ENCODE measurements around the gene IFNAR2.
"Not testable (repeated sequence)": the region's sequence is repeated elsewhere in the genome, so short reads cannot be mapped to it uniquely, and the experiment has no call there.

The IFNAR2 gene

DNA sequence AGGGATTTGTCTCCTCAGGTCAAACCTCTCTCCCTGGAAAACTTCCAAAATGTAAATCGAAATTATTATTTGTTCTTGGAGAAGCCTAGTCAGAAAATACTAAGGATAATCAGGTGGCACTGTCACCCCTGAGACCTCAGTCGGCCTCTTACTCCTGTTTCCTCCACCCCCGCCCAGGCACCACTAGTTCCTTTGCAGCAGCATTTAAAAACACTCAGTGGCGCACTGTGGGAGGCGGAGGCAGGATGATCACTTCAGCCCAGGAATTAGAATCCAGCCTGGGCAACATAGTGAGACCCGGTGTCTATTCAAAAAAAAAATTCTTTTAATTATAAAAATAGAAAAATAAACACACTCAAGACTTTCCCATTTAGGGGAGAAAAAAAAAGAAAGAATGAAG, 18.0 kb upstream of the IFNAR2 start:
- in situ Hi-C loops (cut with MboI; ENCODE audit: low pct_unique_long_range_greater_than_20kb, low sequenced_read_pairs) = no loop called here

DNA sequence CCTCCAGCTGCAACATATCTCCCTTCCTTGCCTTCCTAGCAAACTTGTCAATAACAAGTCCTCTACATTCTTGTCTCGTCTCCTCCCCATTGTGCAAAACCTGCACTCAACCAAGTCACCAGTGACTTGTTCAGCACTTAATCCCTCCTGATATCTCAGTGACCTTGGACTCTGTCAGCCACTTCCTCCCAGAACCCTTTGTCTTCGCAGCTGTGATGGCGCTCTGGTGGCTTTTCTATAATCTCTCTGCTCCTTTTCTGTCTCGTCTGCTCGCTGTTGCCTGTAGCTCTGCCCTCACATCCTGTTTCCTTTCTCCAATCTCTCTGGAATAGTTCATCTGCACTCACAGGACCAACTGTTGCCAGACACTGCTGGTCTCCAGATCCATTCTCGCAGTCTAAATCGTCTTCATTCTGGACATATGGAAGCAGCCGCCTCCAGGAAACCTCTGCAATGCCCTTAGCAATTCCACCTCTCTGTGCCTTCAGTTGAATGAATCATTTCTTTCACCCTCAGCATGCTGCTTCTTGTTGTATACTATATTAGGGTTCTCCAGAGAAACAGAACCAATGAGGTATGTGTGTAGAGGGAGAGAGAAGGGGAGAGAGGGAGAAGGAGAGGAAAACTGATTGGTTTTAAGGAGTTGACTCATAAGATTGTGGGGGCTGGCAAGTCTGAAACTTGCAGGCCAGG, 17.4 kb upstream of the IFNAR2 start:
- peak; percentile 70 for DNase-seq
- in situ Hi-C loops (cut with MboI; ENCODE audit: low pct_unique_long_range_greater_than_20kb, low sequenced_read_pairs) = no loop called here

More for the DNA sequence above, 18.0 kb upstream of the IFNAR2 start:
- DNase-seq = no peak

DNA sequence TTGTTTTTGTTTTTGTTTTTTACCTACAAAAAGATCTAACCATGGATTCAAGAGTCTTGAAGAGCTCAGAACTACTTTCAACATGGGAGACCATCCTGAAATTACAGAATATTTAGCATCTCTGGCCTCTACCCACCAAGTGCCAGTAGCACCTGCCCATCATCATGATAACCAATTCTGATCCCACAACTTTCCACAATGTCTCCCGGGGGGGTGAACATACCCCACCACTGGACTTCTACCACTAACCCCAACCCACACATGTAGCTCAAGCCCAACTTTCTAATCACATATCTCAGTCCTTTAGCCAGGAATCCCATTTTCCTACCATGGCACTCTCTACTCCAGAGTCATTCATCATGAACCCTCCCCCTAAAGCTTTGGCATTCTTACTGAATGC, 15.7 kb upstream of the IFNAR2 start:
- no peak for DNase-seq
- in situ Hi-C loops (cut with MboI; ENCODE audit: low pct_unique_long_range_greater_than_20kb, low sequenced_read_pairs) = no loop called here

DNA sequence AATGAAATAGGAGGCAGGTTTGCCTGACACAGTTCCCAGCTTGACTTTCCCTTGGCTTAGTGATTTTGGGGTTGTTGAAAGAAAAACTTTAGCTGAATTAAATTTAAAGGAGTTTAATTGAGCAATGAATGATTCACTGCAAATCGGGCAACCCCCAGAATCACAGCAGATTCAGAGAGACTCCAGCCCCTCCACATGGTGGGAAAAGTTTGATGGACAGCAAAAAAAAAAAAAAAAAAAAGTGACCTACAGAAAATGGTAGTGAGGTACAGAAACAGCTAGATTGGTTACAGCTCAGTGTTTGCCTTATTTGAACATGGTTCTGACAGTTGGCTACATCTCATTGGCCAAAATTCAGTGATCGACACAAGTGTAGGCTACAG, 12.6 kb upstream of the IFNAR2 start:
- in situ Hi-C loops (cut with MboI; ENCODE audit: low pct_unique_long_range_greater_than_20kb, low sequenced_read_pairs) = no loop called here

DNA sequence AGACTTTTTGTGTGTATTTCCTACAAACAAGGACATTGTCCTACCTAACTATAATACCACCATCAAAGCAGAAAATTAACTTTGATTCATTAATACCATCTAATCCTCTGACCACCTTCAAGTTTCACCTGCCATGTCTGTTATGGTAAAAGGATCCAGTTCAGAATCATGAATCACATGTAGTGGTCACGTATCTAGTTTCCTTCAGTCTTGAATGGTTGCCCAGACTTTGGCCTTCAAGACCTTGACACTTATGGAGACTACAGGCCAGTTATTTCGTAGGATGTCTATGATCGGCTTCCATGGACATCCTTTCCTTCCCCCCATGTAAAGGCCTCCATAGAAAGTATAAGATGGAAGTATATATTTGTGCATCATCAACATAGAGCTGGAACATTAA, 10.4 kb upstream of the IFNAR2 start:
- no peak for DNase-seq
- in situ Hi-C loops (cut with MboI; ENCODE audit: low pct_unique_long_range_greater_than_20kb, low sequenced_read_pairs) = no loop called here

More for the DNA sequence above, 12.6 kb upstream of the IFNAR2 start:
- DNase-seq = no peak

DNA sequence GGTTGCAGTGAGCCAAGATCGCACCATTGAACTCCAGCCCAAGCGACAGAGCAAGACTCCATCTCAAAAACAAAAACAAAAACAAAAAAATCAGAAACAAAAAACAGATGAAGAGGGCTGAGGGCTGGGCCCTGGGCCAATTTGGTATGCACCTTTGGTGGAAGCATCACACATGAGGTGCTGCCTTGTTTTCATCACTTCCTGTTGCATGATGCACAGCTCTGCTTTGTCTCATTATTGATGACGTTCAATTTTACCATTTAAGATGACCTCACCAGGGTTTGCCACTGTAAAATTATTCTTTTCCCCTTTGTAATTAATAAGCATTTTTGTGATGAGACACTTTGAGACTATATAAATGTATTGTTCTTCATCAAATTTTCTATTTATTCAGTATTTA, 9.8 kb upstream of the IFNAR2 start:
- no peak for DNase-seq
- in situ Hi-C loops (cut with MboI; ENCODE audit: low pct_unique_long_range_greater_than_20kb, low sequenced_read_pairs) = no loop called here

DNA sequence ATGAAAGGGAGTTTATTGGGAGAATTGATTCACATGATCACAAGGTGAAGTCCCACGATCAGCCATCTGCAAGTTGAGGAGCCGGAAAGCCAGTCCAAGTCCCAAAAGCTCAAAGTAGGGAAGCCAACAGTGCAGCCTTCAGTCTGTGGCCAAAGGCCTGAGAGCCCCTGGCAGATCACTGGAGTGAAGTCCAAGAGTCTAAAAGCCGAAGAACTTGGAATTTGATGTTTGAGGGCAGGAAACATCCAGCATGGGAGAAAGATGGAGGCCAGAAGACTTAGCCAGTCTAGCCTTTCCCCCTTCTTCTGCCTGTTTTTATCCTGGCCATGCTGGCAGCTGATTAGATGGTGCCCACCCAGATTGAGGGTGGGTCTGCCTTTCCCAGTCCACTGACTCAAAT, 4.4 kb upstream of the IFNAR2 start:
- in situ Hi-C loops (cut with MboI; ENCODE audit: low pct_unique_long_range_greater_than_20kb, low sequenced_read_pairs); DNase-seq: not testable (repeated sequence)

DNA sequence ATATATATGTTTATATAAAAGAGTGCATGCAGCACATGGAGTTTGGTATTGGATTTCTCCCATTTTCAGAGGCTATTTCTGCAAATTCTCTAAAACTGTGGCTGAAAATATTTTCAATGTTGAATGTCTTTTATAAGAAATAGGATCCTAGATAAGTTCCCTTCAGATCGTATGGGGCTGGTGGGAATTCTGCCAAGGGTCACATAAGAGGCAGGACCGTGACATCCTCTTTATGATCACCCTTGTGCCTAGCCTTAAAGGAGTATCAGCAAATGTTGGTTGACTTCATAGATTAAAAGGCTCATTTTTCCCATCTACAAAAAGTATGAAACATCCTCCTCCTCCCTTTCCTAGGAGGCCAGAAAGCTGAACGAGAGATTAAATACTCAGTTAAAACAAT, 1.3 kb upstream of the IFNAR2 start:
- in situ Hi-C loops (cut with MboI; ENCODE audit: low pct_unique_long_range_greater_than_20kb, low sequenced_read_pairs) = no loop called here

DNA sequence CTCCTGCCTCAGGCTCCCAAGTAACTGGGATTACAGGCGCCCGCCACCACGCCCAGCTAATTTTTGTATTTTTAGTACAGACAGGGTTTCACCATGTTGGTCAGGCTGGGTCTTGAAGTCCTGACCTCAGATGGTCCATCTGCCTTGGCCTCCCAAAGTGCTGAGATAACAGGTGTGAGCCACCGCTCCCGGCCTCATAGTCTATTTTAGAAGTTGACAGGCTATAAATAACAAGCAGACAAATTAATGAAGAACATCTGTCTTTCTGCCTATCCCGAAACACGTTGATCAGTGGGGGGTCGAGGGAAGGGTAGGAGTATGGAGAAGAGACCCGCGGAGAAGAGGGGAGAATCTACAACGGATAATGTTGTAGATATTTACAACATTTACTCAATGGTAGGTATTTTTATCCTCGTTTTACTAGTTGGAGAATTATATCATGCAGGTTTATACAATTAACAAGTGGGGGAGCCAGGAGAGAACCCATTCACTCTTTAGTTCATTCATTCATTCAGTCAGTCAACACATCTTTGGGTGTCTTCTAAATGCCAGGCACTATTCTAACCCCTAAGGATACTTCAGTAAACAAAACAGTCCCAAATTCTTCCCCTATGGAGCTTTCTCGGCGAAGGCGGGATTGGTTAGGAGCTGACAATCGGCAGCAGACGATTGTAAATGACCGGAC, 497 bp upstream of the IFNAR2 start:
- in situ Hi-C loops (cut with MboI; ENCODE audit: low pct_unique_long_range_greater_than_20kb, low sequenced_read_pairs) = no loop called here
- no peak for DNase-seq

More for the DNA sequence above, 1.3 kb upstream of the IFNAR2 start:
- DNase-seq = no peak

DNA sequence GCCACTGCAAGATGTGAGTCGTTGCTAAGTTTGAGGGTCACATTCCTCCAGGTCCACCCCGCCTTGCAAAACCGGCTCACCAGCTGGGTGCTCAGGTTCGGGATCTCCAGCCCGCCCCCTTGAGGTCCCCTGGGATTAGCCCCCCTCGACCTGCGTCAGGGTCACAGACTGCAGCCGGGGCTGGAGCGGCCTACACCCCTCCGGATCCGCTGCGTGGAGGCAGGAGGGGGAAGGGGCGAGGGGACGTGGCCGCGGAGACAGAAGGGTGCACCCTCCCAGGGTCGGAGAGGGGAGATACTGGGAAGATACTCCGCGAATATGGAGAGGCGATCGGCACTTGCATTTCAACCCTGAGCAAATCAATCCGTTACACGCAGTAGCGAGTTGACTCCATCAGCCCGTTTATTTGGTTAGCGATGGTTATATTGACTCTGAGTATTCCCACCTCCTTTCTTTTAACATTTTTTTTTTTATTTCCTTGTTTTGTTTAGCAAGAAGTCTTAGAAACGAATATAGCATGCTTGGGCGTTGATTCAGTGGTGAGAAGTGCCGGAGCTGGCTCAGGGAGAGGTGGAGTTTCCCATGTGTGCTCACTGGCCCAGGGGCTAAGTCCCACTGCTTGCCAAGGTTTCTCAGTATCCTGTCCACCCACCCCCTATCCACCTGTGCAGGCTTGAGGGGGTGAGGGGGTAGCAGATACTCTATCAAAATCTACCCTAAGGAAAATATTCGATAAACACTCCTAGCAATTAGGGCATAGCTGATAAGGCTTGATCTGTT, 997 bp downstream of the IFNAR2 start:
- in situ Hi-C loops (cut with MboI; ENCODE audit: low pct_unique_long_range_greater_than_20kb, low sequenced_read_pairs) = no loop called here
- DNase-seq = peak; percentile 40

DNA sequence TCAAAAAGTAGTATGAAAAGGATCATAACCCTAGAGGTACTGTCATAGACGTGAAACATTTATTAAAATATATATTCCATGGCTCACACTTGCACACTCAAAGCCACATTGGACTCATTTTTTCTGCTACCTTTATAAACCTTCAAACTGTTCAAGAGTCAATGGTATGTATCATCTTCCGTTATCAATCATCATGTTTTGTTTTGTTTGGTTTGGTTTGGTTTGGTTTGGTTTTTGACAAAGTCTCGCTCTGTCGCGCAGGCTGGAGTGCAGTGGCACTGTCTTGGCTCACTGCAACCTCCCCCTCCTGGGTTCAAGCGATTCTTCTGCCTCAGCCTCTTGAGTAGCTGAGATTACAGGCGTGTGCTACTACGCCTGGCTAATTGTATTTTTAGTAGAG, 1.8 kb downstream of the IFNAR2 start:
- DNase-seq = no peak

DNA sequence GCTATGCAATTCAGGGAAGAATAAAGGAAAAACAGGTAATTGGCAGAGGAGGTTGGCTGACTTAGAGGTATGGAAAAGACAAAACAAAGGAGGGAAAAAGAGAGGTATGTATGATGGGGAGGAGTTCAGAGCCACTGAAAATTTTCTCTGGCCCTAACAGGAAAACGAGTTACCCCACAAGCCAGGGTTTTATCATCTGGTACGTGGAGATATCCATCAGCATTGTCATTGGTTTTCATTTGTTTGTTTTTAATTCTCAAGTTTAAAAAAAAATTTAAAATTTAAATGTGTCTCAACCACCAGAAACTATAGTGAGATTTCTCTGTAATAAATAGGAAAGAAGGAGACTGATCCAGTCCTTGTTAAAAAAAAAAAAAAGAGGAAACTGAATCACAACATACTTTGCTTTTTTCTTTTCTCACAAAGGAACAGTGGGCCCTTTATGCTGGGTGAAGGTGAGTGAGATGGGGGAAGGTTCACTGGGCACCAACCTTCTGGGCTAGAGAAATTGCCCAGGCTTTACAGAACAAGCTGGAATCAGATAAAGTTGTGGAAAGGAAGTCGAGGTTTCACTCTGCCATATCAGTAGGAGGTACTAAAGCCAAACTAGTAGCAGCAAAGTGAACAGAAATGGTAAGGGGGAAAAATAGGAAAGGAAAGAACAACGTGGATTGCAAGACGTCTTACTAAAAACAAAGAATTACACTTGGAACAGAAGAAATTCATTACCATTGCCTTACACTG, 2.7 kb downstream of the IFNAR2 start:
- peak; percentile 40 for DNase-seq

More for the DNA sequence above, 1.8 kb downstream of the IFNAR2 start:
- in situ Hi-C loops (cut with MboI; ENCODE audit: low pct_unique_long_range_greater_than_20kb, low sequenced_read_pairs) = no loop called here

DNA sequence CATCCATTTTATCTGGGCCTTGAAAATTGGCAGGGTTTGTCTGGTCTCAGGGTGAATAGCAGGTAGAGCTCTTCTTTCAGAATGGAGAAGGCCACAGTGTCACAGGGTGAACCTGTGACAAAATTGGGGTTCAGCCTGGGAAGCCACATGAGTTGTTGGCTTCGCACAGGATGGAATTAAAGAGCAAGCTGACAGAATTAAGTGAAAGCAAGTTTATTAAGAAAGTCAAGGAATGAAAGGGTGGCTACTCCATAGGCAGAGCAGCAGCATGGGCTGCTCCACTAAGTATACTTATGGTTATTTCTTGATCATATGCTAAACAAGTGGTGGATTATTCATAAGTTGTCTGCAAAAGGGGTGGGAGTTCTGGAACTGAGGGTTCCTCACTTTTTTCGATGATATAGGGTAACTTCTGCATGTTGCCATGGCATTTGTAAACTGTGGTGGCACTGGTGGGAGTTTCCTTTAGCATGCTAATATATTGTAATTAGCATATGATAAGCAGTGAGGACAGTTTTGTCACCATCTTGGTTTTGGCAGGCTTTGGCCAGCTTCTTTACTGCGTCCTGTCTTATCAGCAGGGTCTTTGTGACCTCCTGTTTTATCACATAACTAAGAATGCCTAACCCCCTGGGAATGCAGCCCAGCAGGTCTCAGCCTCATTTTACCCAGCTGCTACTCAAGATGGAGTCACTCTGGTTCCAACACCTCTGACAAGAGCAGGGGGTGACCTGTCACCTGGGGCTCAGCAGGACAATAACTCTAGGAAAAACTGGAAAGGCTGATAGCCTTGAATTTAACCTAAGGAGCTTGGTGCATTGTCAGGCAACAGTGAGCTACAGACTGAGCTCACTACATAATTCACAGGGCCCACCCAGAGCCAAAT, 5.1 kb downstream of the IFNAR2 start:
- DNase-seq = no peak
- in situ Hi-C loops (cut with MboI; ENCODE audit: low pct_unique_long_range_greater_than_20kb, low sequenced_read_pairs) = no loop called here

More for the DNA sequence above, 2.7 kb downstream of the IFNAR2 start:
- in situ Hi-C loops (cut with MboI; ENCODE audit: low pct_unique_long_range_greater_than_20kb, low sequenced_read_pairs) = no loop called here

DNA sequence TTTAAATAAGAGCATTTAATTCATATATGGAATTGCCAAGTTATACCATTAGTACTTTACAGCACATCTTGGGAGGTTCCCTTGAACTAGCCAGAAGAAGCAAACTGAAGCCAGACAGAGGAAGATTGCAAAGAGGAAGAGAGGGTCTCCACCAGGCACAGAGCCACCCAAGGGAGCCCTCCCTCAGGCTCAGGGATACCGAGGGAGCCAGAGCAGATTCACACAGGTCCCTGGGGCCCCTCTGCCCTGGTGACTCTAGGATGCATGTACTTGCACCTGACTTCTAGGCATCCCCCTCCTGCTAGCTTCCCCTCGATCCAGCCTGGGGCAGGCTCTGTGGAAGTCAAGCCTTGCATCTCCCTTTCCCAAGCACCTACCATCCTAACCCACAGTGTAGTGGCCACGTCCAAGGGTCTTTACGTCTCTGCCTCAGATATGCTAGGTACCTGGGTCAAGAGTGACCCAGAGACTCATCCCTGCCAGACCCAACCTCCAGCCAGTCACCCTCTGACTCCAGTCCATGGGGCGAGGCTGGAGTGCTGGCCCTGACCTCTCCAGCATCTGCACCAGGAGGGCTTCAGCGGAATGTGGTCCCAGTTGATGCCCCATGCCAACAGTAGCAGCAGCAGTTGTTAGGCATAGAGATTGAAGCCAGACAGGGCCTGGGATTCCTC, 6.4 kb downstream of the IFNAR2 start:
- no peak for DNase-seq

DNA sequence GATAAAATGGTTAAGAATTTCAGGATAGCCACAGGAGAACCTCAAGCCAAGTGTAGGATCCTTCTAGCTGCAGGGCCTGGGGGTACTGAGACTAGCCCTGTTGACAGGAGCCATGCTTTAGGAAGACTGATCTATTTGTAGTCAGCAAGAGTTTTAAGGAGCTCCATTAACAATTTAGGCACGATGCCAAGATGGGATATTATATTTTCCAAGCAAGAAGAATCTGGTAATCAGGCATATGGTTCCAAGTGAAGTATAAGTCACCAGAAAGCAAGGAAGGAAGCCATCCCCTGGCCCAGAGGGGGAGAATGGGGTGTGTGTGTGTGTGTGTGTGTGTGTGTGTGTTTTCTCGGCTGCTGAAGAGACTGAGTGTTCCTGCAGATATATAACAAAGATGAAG, 7.0 kb downstream of the IFNAR2 start:
- DNase-seq = no peak
- in situ Hi-C loops (cut with MboI; ENCODE audit: low pct_unique_long_range_greater_than_20kb, low sequenced_read_pairs) = no loop called here

More for the DNA sequence above, 6.4 kb downstream of the IFNAR2 start:
- in situ Hi-C loops (cut with MboI; ENCODE audit: low pct_unique_long_range_greater_than_20kb, low sequenced_read_pairs) = no loop called here

DNA sequence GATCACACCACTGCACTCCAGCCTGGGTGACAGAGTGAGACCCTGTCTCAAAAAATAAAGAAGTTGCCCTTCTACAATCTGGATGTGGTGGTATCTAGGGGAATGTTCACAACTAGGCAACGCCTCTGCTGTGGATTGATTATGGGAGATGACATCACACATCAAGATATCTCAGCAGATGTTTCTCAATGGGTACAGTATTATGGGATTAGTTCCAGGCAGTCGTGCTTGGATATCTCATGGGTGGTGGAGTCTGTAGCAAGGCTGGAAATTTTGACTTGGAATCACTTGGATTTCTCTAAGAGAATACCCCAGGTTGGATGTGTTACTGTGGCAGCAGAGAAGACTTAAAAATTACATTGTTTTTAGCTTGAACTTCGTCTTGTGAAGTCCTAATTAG, 7.7 kb downstream of the IFNAR2 start:
- in situ Hi-C loops (cut with MboI; ENCODE audit: low pct_unique_long_range_greater_than_20kb, low sequenced_read_pairs) = no loop called here
- DNase-seq = no peak

DNA sequence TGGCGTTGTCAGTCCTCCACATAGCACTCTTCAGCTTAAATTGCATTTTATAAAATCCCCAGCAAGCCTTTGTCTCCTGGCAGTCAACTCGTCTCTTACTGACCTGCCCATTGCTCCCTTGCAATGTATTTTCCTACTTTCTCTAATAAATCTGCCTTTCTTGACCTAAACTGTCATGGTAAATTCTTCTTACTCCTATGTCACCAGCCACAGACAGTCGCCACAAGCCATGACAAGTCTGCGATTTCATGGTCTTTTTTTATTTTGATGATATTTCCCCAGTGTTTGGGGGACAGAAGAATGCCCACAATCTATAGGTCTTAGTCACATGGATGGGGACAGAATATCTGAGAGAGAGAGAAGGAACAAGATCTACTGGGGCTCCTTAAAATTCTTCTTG, 8.4 kb downstream of the IFNAR2 start:
- DNase-seq = no peak
- in situ Hi-C loops (cut with MboI; ENCODE audit: low pct_unique_long_range_greater_than_20kb, low sequenced_read_pairs) = no loop called here
